Measurements from ENCODE around the gene NME3.

NME3 gene

DNA sequence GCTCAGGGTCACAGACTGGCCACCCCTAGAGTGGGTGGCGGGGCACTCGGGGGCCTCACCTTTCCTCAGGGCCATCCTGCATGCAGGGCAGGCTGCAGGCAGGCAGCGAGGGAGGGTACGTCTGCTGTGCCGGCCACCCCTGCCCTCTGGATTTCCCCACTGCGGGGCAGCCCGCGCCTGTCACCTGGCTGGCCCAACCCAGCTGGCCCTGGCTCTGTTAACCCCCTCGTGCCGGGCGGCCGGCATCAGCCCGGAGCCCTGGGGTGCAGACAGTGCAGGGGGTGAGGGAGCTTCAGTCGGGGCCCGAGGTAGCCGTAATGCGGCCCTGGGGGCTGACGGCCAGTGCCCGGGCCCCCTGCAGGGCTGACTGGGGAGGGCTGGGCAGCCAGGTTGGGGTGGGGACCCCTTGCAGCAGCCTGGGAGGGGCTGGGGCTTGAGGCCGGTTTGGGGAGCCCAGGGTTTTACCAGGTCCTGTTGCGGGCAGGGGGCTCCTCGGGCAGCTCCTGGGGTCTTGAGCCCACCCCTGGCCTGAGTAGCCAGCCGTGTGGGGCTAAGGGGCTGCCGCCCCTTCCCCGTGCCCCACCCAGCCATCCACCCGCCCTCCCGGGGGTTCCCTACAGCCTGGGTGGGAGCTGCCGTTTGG, 22.4 kb upstream of the NME3 start, which contains the start of gene IGFALS:
Gene IGFALS (minus strand): TSS at position 128 of the 643 bp plus-strand sequence. CDS start 53 bp downstream, at position 75.
- no peak for DNase-seq (ENCODE audit: low read depth, low spot score)

DNA sequence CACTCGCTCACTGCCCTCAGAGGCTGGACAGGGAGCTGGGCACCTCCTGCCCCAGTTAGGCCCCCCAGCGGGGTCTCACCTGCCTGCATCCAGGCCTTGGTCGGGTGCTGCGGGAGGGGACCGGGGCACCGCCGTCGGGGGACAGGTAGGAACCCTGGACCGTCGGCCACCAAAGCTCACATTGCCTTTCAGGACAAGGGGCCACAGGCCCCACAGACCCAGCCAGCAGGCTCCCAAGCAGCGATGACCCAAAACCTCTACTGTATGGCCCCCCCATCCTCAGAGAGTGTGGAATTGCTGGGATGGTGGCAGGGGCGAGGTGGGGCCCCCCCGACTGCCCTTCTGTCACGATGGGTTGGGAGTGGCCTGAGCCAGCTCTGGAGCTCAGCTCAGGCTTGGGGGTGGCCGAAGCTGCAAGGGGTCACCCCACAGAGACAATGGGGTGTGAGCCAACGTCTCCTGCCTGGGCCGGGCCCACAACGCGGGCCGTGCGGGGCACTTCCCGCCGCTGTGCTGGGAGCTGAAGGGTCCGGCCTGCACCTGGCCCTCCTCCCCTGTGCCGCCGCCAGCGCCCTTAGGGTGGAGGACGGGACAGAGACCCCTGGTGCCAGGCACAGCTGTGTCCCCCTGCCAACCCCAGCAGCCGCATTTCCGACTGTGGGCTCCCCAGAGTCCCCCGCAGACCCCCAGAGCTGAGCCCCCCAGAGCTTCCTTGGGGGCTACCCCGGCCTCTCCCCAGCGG, 21.7 kb upstream of the NME3 start:
- DNase-seq (ENCODE audit: low read depth, low spot score) = no peak

DNA sequence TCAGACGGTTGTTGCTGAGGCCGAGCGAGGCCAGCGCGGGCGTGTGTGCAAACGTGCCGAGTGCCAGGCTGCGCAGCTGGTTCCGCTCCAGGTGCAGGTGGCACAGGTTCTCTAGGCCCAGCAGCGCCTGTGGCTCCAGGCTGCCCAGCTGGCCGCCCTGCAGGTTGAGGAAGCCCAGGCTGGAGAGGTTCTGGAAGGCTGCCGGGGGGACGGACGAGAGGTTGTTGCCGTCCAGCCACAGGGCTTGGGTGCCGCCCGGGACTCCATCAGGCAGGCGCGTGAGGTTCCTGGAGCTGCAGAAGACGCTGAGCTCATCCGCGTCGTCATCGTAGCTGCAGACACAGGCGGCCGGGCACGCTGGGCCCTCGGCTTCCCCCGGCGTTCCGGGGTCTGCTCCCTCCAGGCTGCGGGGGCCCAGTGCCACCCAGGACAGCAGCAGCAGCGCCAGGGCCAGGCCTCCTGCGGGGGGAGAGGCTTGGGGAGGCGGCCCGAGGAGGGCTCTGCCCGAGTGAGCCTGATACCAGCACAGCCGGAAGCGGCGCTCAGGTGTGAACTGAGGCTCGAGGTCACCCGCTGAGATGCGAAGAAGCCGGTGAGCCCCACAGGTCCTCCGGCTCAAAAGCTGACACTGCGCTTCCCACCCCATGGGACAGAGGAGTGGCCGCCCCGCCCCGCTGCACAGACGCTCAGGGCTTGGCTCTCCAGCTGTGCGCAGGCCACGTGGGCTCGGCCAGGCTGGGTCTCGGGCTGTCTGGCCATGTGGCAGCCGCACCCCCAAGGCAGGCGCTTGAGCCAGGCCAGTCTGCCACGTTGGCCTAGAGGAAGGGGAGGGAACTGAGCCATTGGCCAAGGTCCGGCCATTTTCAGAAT, 20.8 kb upstream of the NME3 start:
- DNase-seq (ENCODE audit: low read depth, low spot score) = no peak

- DNase-seq (ENCODE audit: low read depth, low spot score) = no peak
Measured at GRCh38 chr16:1791256-1791942, 20.1 kb upstream of the NME3 start.

DNA sequence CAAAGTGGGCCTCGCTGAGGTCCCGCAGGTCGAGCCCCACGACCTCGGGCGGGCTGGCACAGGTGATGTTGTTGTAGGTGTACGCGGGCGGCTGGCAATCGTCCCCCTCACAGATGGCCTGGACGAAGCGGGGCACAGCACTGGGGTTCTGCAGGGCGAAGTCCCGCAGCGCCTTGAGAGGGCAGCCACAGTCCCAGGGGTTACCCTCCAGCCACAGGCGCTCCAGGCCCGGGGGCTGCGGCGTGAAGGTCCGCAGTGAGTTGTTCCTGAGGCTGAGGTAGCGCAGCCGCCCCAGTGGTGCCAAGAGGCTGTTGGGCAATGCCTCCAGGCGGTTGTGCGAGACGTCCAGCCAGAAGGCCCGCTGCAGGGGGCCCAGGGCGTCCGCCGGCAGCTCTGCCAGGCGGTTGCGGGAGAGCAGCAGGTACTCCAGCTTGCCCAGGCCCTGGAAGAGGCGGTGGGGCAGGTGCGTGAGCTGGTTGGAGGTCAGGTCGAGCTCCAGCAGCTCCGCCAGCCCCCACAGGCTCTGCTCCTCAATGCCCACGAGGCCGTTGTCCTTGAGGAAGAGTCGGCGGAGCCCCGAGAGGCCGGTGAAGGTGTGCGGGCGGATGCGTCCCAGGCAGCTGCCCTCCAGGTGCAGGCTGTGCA, 19.4 kb upstream of the NME3 start:
- DNase-seq (ENCODE audit: low read depth, low spot score) = no peak

DNA sequence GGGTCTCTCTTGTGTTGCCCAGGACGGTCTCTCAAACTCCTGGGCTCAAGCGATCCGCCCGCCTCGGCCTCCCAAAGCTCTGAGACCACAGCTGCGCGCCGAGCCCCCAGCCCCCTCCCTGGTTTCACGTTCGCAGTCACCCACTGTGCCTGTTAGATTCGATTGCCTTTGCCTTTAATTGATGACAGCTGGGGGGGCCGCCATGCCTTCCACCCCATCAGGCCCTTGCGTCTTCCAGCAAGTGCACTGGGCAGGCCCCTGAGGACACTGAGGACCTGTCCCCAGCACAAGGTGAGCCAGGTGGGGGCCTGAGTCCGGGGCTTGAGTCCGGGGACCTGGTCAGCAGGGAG, 18.9 kb upstream of the NME3 start:
- no peak for DNase-seq (ENCODE audit: low read depth, low spot score)

- DNase-seq (ENCODE audit: low read depth, low spot score) = no peak
Measured at GRCh38 chr16:1789643-1790045, 18.3 kb upstream of the NME3 start.

GRCh38 chr16:1788708-1789100, 17.4 kb upstream of the NME3 start:
- no peak for DNase-seq (ENCODE audit: low read depth, low spot score)

DNA sequence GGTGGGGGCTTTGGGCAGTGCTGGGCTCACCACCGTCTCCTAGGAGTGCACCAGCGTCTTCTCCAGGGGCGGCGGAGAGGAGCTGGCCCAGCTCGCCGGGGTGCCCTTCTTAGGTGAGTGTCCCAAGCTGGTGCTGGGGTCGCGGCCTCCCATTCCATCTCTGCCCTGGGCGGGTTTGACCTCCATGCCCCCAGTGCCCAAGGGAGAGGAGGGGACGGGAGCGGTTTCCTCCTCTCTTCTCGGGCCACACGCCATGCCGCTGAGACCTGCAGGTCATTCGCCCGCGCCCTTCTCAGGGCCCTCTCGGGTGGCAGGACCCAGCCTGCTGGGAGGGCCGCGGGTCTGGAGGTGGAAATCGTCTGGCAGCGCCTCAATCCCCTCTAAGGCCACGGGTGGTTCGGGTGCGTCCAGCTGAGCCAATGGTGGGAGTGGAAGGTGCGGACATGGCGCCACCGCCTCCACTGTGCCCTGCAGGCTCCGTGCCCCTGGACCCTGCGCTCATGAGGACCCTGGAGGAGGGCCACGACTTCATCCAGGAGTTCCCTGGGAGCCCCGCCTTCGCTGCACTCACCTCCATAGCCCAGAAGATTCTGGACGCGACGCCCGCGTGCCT, 16.9 kb upstream of the NME3 start:
- DNase-seq (ENCODE audit: low read depth, low spot score) = no peak

DNA sequence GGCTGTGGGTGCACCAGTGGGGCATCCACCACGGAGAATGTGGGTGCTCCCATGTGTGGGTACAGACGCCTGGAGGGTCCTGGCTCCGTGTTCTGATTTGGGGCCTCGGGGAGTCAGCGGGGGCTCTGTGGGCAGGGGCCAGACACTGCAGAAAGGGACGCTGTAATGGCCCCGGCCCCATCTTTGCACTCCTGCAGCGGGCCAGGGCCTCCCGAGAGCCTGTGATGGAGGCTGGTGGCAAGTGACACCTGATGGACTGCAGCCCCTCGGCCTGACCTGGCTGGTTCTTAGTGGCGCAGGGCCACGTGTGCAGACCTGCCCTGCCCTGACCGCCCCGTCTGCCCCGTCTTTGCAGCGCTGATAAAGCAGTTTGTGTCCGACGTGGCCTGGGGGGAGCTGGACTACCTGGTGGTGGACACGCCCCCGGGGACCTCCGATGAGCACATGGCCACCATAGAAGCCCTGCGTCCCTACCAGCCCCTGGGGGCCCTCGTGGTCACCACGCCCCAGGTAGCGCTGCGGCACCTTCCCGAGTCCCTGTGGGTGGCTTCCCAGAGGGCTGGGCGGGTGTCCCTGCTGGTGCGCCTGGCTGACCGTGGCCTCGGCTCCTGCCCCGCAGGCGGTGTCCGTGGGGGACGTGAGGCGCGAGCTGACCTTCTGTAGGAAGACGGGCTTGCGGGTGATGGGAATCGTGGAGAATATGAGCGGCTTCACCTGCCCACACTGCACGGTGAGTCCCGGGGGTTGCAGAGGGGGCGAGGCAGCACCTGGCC, 16.2 kb upstream of the NME3 start:
- DNase-seq (ENCODE audit: low read depth, low spot score) = no peak

DNA sequence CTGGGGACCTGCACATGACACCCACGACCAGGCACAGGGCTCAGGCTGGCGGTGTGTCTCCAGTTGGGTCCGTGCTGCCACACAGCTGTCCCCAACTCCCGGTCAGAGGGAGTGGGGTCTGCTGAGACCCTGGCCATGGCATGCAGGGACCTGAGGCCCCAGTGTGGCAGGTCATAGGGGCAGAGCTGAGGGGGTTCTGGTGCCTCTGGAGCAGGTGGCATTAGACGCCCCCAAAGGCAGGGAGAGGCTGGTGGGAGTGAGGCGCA, 15.6 kb upstream of the NME3 start:
- DNase-seq (ENCODE audit: low read depth, low spot score) = no peak

DNA sequence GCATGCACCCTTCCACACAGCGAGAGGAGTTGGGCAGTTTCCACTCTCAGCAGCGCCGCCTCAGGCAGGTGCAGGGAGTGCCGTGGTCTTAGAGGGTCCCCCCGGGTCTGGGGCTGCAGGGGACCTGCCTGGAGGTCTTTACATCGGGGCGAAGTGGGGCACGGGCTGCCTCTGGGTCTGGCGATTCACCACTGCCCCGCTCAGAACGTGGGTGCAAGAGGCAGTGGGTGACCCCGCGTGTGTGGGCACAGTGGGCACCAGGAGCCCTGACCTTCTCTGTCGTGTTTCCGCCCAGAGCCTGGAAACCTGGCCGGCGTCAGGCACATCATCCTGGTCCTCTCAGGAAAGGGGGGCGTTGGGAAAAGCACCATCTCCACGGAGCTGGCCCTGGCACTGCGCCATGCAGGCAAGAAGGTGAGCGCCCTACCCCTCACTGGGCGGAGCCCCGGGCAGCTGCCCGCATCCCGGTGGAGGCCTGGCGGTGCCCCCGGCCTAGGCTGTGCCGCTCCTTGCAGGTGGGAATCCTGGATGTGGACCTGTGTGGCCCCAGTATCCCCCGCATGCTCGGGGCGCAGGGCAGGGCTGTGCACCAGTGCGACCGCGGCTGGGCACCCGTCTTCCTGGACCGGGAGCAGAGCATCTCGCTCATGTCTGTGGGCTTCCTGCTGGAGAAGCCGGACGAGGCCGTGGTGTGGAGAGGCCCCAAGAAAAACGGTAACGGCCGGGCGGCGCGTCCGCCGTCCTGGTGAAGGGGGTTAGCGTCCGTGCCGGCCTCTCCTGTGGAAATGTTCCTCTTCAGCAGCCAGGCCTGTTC, 15.1 kb upstream of the NME3 start:
- DNase-seq (ENCODE audit: low read depth, low spot score) = no peak

- no peak for DNase-seq (ENCODE audit: low read depth, low spot score)
Measured at GRCh38 chr16:1785846-1786170, 14.5 kb upstream of the NME3 start.

- DNase-seq (ENCODE audit: low read depth, low spot score) = no peak
Measured at GRCh38 chr16:1784977-1785845, 13.9 kb upstream of the NME3 start.

DNA sequence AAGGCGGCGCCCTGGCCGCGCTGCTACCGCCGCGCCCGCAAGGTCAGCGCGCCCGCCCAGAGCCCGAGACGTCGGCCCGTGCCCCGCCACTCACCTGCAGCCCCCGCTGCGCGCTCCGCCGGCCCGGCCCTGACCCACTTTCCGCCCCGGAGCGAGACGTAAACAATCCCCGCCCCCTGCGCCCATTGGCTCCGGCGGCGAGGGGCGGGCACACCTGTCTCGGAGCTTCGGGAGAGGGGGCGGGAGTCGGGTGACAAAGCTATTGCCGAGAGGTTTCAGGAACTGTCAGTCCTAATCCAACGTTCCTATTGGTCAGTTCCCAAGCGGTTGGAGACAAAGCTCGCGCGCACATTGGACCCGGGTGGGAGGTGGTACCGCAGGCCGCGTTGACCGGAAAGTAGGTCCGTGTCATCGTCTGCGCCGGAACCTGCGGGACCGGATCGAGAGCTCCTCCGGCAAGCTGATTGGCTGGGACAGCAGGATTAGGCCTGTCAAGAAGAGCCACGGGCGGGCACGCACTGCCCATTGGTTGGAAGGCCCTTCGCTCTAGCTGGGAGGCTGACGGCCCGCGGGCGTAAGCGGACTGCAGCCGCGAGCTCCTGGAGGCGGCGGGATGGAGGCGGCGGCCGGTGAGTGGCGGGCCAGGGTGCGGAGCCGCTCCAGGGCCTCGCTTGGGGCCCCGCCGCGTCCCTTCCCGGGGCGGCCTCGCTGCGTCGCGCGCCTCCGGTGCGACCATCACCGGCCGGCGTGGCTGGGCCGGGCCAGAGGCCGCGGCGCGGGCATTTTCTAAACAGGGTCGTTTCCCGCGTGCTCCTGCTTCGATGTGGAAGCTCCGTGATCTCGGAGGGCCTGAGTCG, 11.3 kb upstream of the NME3 start, which contains the start of the genes NUBP2 and SPSB3:
Gene NUBP2 (plus strand): TSS at position 553 of the 857 bp plus-strand sequence. CDS start 61 bp downstream, at position 614.
Gene SPSB3 (minus strand): TSS at position 164 of the 857 bp plus-strand sequence. CDS start 1,088 bp downstream, outside the sequence.
- peak; percentile 95 for DNase-seq (ENCODE audit: low read depth, low spot score)

- no peak for DNase-seq (ENCODE audit: low read depth, low spot score)
Measured at GRCh38 chr16:1781758-1782407, 10.5 kb upstream of the NME3 start.

GRCh38 chr16:1781254-1781653, 9.9 kb upstream of the NME3 start:
- DNase-seq (ENCODE audit: low read depth, low spot score) = no peak
